ENCODE data around the gene BCAS1.

Gene BCAS1

DNA sequence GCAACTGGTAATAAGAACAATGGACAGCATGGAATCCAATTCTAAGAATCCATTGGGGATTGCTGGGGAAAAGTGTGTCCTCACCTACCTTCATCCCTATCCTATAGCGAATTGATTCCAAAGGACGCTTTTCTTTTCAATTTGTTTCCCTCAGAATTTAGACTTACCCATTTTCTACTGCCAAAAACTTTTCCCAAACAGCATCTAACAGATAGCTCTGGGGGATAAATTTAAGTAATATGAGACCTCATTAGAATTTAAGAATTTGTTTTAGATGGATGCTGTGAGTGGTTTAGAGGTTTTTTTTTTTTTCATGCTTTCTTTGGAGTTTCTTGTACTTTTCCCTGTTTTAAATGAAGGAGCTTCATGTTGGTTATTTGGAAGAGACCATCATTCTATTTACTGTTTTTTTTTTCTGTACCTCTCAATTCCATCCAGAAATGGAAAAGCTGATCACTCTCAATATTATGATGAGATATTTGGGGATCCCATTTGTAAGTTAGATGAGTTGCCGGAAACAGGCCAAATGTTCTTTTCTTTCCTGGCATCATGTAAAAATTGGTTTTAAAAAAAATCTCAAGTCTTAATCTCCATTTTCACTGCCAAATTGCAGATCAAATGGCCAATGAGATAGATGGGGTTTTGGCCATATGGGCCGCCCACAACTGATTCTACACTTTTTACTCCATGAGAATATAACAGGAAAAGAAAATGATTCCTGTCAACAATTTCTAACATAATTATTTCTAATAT lies 105.7 kb downstream of the BCAS1 start:
- no peak for DNase-seq (ENCODE audit: extremely low read depth, insufficient read length)
- TF ChIP-seq, protein P1, sequence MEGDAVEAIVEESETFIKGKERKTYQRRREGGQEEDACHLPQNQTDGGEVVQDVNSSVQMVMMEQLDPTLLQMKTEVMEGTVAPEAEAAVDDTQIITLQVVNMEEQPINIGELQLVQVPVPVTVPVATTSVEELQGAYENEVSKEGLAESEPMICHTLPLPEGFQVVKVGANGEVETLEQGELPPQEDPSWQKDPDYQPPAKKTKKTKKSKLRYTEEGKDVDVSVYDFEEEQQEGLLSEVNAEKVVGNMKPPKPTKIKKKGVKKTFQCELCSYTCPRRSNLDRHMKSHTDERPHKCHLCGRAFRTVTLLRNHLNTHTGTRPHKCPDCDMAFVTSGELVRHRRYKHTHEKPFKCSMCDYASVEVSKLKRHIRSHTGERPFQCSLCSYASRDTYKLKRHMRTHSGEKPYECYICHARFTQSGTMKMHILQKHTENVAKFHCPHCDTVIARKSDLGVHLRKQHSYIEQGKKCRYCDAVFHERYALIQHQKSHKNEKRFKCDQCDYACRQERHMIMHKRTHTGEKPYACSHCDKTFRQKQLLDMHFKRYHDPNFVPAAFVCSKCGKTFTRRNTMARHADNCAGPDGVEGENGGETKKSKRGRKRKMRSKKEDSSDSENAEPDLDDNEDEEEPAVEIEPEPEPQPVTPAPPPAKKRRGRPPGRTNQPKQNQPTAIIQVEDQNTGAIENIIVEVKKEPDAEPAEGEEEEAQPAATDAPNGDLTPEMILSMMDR (IDR thresholded peaks at IDR 0.05; ENCODE audit: insufficient read depth, low read length, poor library complexity, severe bottlenecking): no peak
- no peaks in the 10 kb centered on the region for H3K36me3 ChIP-seq (ENCODE audit: control insufficient read depth, insufficient read depth, low read length)
- no peak overlapping the region for H3K4me3 ChIP-seq (replicated peaks; ENCODE audit: low read depth, low read length)
- H3K27me3 ChIP-seq (replicated peaks; ENCODE audit: control insufficient read depth, insufficient read depth, low read length): no peaks in the 10 kb centered on the region

- H3K27me3 ChIP-seq (replicated peaks; ENCODE audit: control insufficient read depth, insufficient read depth, low read length): no peaks in the 10 kb centered on the region
Measured at GRCh38 chr20:53964067-53964466, 106.3 kb downstream of the BCAS1 start.

DNA sequence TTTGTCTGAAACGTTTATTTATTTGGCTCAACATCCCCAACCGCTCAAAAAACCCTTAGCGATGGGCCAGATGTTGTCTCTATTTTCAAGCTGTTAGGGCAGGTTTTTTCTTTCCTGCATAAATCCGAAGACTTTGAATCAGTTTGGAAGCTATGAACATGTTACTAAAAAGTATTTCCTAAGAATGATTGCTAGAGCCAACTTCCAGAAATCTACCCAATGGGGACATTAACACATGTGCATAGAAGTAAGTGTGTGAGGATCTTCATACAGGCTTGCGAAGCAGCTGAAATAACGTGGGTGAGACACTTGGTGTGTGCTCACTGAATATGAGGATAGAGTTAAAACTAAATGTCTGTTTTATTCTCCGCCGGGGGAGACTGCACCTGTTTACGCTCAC lies 106.8 kb downstream of the BCAS1 start:
- TF ChIP-seq, protein P1 (IDR thresholded peaks at IDR 0.05; ENCODE audit: insufficient read depth, low read length, poor library complexity, severe bottlenecking): no peak
- no peak for DNase-seq (ENCODE audit: extremely low read depth, insufficient read length)

More at GRCh38 chr20:53964067-53964466, 106.3 kb downstream of the BCAS1 start:
- TF ChIP-seq, protein P1 (IDR thresholded peaks at IDR 0.05; ENCODE audit: insufficient read depth, low read length, poor library complexity, severe bottlenecking): no peak
- DNase-seq (ENCODE audit: extremely low read depth, insufficient read length): no peak
- no peak overlapping the region for H3K4me3 ChIP-seq (replicated peaks; ENCODE audit: low read depth, low read length)
- no peaks in the 10 kb centered on the region for H3K36me3 ChIP-seq (ENCODE audit: control insufficient read depth, insufficient read depth, low read length)

GRCh38 chr20:53962388-53962787 lies 108.0 kb downstream of the BCAS1 start:
- TF ChIP-seq, protein P1 (IDR thresholded peaks at IDR 0.05; ENCODE audit: insufficient read depth, low read length, poor library complexity, severe bottlenecking): no peak
- no peaks in the 10 kb centered on the region for H3K27me3 ChIP-seq (replicated peaks; ENCODE audit: control insufficient read depth, insufficient read depth, low read length)
- H3K4me3 ChIP-seq (replicated peaks; ENCODE audit: low read depth, low read length): no peak overlapping the region

More for the DNA sequence above, 106.8 kb downstream of the BCAS1 start:
- Histone ChIP-seq H3K27me3 (replicated peaks; ENCODE audit: control insufficient read depth, insufficient read depth, low read length) (no peaks in the 10 kb centered on the region), H3K36me3 (ENCODE audit: control insufficient read depth, insufficient read depth, low read length) (no peaks in the 10 kb centered on the region), H3K4me3 (replicated peaks; ENCODE audit: low read depth, low read length) (no peak overlapping the region)

GRCh38 chr20:53961527-53961926 lies 108.9 kb downstream of the BCAS1 start:
- Histone ChIP-seq H3K36me3 (ENCODE audit: control insufficient read depth, insufficient read depth, low read length) (no peaks in the 10 kb centered on the region), H3K4me3 (replicated peaks; ENCODE audit: low read depth, low read length) (no peak overlapping the region), H3K27me3 (replicated peaks; ENCODE audit: control insufficient read depth, insufficient read depth, low read length) (no peaks in the 10 kb centered on the region)
- TF ChIP-seq, protein P1 (IDR thresholded peaks at IDR 0.05; ENCODE audit: insufficient read depth, low read length, poor library complexity, severe bottlenecking): no peak
- no peak for DNase-seq (ENCODE audit: extremely low read depth, insufficient read length)

More at GRCh38 chr20:53962388-53962787, 108.0 kb downstream of the BCAS1 start:
- H3K36me3 ChIP-seq (ENCODE audit: control insufficient read depth, insufficient read depth, low read length): no peaks in the 10 kb centered on the region
- DNase-seq (ENCODE audit: extremely low read depth, insufficient read length): no peak
